NCI-H748 (cell line): ENCODE data around the gene UFC1.
A peak's percentile ranks its signal among the peaks of the same experiment; 100 is the strongest.

ENCODE experiments used
- DNase-seq: peaks from one replicate; lab custom pipeline; 2025; ENCODE audit not compliant: unreplicated experiment; lab: John Stamatoyannopoulos, UW

Gene UFC1

DNA sequence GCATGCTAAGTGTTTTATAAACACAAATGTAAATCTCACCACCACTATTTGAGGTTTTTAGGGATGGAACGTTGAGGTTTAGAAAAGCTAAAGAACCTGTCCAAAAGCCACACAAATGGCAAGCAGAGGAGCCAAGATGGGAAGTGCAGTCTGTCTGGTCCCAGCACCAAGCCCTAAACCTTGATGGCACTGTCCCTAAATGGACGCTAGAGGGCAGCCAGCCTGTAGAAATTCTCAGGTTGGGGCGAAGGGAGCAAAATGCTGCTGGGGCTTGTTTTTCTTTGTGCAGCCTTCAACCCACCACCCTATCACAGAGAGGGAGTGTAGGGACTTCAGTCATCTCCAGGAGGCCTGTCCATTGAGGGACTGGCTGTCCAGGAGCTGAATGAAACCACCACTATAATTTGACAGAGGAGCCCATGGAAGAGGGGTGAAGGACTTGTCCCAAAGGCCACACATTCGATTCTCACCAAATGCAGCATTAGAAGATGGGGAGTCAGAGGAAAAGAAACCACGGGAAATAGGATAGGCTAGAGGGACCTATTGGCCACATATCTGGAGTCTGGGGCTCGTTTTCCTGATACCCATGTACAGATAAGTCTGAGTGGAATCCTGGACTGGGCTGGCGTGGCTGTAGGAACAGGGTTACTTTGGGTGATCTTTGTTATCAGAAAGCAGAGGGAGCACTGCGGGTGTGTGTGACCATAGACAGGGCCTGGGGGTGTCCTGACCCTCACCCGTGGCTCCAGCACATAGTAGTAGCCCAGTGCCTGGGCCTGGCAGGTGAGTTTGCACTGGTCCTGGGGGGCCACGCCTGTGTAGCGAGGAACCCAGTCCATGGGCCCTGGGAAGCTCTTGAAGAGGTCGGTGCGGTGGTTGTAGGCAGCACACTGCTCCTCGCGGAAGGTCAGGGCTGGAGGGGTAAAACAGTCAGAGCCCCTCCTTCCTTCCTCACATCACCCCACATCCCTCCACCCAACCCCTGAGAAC, 39.0 kb downstream of the UFC1 start:
- DNase-seq: peak; percentile 74

DNA sequence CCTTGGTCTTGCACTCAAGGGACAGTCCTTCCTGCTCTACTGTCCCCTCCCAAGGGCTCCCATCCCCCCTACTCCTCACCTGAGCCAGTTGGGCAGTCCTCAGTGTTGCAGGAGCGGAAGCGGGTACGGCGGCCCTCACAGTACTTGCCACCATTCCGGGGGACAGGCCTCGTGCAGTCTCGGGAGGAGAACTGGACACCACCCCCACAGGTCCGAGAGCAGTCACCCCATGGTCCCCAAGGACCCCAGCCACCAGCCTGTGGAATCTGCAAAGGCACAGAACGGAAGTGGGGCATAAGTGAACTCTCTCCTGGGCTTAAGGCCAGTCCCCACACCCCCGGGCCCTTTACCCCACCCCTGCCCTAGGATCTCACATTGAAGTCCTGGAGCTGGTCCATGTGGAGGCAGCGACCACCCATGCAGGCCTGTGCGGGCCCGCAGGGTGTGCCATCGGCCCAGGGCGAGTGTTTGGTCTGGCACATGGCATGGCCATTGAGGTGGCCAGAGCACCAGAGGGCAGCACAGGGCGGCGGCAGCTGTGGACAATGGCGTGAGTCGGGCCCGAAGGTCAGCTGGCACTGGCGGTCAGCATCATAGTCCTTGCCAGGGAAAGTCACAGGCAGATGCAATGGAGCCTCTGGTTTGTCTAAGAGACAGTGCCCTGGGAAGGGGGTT, 39.9 kb downstream of the UFC1 start:
- no peak for DNase-seq

DNA sequence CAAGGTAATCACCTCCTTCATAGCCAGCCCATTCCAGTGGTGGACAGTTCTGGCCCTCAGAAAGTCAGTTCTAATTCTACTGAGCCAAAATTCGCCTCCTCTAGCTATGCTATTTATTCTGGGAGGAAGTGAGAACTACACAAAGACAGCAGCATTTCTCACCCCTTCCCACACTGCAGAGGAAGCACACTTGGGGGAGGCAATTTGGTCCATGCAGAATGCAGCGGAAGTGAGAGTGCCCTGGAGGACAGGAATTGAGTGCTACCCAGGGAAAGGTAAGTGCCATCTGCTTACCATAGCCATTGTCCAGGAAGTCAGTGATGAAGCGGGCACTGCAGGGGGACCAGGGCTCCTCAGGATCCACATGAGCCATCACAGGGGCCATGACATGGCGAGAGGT, 41.4 kb downstream of the UFC1 start:
- DNase-seq: no peak

DNA sequence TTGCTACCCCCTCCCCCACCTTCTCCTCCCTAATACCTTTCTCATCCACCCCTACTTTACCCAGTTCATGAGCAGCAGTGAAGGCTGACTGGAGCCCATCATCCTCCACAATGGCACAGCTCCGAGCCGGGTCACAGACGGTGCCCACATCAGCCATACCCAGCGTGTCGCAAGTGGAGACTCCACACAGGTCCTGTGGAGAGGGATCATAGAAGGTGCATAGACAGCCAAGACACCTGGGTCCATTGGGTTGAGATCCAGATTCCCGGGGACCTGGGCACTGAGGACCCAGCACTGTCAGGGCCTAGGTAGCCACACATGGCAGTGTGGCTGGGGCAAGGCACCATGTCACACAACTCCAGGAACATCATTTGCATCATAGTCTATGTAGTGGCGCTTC, 42.3 kb downstream of the UFC1 start:
- DNase-seq: no peak

DNA sequence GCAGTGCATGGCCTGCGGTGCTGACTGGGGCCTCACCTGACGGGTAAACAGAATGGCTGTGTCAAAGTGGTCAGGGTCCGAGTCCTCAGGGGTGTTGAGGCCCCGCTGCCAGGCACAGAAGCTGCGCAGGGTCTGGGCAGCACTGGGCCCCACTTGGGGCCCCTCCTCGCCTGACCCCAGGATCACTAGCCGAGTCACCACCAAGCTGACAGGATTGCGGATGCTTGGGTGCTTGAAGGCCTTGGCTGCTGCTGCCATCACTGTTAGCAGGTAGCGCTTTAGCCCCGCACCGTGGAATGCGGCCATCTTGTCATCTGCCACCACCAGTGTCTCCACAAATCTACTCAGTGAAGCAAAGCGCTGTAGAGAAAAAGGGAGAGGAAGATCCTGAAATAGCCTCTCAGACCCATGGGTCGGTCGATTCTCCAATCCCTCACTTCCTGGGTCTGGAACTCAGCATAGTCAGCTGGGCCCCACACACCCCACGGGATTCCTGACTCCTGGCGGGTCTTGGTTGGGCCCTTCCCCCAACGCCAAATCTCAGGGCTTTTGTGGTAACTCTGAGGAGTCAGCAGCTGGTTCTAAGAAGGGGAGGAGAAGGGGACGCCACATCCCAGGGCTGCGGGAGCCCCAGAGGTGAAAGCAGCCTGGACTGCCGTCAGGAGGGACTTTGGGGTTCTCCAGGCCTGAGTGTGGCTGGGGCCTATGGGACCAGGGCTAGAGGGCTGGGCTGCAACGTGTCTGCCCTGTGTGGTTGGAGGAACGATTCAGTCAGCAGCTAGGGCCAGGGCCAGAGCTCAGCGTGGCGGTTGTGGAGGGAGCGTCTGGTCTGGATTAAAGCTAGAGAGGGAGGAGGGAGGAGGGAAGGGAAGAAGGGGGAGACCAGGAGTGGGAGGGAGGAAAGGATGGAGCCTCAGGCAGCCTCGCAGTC, 43.0 kb downstream of the UFC1 start:
- no peak for DNase-seq

DNA sequence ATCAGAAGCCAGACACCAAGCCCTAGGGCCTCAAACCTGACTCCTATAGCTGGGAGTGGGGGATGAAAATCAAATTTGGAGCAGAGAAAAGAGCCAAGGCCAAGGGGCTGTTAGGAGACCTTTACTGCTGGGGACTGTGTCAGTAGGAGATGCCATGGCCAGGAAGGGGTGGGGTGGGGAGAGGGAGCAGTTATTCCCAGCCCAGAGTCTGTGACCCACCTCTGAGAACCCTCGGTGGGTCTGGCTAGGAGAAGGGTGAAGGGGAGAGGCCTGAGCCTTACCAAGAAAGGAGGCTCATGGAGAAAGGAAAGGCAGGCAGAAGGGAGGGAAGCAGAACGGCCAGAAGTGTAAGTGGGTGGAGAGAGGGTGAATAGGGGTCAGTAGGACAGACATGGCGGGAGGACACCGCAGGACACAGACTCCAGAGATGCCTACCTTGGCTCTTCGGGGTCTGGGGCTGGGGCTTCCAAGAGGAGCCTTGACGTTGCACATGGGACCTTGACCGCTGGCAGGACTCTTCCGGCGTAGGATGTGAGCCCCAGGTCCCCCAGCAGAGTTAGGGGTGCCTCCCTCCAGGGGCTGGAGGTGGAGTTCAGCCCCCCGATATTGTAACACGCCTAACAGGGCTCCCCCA, 43.9 kb downstream of the UFC1 start:
- no peak for DNase-seq

DNA sequence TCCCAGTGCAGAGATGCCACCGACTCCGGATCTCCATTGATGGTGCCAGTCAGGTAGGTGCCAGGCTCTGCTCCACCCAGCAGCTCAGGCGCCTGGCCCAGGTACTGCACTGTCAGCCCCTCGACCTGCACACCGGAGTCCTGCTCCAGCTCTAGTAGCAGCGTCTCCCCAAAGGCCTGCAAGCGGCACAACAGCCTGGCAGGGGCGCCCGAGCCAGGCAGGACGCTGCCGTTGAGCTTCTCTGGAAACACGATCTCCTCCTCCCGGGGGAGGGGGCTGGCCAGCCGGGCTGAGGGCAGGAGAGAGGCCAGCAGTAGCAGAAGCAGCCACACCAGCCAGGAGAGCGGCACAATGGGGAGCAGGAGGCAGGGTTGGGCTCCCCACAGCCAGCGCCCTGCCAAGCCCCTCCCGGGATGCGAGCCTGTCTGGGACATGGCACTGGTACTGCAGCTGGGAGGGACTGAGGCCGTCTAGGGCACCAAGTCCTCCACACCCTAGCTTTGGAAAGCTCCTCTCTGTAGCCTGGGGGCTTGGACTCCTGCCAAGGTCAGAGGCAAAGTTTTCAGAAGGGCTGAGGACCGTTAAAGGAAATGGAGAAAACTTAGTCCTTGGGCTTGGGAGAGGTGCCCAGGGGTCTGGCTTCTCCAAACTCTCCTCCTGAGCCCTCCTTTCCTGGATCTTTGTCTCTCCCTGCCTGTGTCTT, 44.6 kb downstream of the UFC1 start:
- peak; percentile 13 for DNase-seq

DNA sequence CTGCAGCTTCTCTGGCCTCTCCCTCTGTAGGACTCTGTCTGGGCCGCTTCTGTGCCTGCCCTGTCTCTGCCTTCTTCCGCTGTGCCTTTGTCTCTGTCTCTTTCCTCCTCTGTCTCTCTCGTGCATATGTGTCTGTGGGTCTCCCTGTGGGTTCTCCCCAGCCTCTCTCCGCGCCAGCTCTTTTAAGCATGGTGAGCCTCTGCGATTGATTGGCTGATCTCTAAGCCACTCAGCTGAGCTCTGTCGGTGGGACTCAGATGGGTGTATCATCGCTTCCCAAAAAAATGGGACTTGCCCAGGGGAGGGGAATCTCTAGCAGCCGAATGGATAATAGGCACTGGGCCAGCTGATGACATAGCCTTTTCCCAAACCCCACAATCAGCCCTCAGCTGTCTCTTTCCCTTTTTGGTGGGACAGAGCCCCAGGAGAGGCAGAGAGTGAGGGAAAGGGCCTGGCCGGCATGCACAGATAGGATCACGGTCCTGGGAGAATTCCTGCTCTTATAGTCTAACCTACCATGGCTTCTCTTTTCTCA, 45.2 kb downstream of the UFC1 start, which contains the start of gene ADAMTS4:
Gene ADAMTS4, minus strand, starts transcription at position 158 of the 535 bp plus-strand sequence. CDS start 427 bp downstream, outside the sequence.
- DNase-seq: no peak

DNA sequence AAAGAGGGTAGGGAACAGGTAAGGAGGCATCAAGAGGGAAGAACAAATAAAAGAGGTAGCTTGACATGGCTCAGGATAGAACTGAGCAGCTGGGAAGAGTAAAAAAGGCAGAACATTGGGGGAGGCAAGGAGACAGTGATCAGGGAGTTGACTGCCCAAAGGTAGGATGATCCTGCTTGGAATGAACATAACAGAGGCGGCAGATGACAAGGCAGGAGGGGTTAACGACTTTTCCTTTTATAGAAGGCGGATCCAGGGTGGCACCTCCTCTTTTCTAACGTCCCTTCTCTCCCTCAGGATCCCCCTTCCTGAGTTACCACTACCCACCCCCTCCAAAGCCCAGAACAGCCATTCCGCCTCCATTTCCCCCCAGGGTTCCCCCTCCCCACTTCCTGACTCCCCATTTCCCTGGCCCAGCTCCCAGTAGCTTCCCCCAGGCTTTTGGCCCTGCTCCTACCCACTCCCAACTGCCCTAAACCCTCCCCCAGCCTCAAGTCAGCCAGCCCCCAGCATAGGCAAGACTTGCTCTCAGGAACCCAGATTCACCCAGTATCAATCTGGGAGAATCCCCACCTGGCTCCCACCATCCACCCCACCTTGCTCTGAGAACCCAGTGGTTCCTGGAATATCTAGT, 45.8 kb downstream of the UFC1 start:
- no peak for DNase-seq

DNA sequence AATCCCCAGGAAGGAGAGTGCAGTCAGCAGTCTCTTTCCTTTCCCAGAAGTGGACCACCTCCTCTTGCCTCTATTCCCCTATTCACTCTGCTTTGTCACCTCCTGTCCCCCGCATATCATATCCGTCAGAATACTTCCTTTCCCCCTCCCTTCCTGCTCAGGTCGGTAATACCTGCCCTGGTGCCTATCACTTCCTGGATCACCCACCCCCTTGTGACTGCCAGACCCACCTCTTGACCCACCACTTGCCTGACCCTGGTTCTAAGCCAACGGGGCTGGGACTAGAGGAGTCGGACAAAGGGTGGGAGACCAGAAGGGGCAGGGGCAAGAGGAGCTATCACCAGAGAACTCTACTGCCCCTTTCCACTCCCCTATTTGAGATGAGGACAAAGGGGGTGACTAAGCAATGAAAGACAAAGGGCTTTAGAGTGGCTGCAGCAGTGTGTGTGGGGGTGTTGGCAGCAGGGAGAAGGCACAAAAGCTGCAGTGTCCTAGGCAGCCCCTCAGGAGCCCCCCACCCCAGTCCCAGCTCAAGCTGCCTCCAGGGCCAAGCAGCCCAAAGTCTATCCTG, 46.7 kb downstream of the UFC1 start:
- no peak for DNase-seq

DNA sequence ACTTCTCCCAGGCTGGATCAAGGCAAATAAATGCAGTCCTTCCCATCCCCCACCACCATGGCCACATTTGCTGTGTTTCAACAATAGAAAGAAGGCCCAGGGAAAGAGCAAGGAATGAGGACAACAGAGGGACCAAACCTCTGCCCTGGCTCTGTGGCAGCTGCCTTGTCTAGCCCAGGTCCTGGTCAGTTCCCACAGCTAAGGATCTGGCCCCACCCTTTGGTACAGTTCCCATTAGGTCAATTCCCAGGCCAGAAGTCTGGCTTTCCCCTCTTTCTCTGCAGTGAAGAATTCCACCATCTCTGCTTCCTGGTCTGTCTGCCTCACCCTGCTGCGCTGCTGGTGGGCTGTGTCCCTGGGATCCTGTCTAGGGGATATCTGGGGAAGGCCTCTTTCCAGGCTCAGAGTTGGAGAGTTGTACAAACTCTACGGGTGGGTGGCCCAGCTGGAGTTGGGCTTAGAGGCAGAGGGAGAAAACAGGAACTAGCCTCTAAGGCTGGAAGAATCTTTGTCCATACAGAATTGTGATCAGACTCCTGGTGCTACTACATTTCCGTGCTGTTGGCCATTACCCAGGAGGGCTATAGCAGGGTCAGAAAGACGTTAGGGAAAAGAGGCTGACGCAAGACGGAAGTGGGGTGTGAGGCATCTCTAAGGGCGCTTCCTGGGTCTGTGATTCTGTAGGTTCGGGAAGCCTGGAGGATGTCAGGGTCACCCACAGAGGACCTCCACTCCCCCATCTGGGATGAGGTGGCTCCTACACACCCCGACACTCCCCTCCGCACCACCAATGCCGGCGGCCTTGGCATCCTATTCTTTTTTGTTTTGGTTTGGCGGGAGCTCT, 47.4 kb downstream of the UFC1 start:
- no peak for DNase-seq

DNA sequence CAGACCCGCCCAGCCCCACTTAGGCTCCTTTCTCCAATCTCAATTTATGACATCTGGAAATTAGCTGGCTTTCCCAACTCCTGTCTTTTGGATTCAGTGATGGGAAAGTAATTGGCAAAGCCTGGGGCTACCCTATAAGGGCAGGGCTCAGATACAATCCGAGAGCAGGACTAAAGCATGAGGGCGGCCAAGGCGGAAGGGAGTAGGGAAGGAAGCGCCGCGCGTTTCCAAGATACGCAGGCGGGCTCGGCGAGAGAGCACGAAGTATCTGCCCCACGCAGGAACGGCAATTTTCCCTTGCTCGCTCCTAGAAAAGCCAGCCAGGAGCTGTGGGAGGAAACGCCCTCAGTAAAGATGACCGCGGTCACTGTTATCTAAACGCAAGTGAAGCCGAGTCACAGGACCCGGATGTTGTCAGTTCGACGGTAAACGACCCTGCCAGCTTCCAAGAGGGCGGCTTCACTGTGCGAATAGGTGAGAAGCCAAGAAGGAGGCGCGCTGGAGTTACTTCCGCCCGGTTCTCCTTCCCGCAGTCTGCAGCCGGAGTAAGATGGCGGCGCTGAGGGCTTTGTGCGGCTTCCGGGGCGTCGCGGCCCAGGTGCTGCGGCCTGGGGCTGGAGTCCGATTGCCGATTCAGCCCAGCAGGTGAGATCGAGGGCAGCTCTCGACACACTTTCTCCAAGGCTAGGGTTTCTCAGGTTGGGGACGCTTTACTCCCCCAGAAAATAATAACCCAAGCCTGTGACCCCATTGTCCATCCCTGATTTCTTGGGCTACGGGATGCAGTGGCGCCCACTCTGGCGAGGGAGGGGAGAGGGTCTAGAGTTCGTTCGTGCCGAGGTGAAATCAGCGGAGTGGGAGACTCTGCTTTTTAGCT, 48.3 kb downstream of the UFC1 start, which contains the start of gene NDUFS2:
Gene NDUFS2, plus strand, starts transcription at position 532 of the 877 bp plus-strand sequence. Its CDS starts 19 bp downstream, at position 551.
- DNase-seq: peak; percentile 99

DNA sequence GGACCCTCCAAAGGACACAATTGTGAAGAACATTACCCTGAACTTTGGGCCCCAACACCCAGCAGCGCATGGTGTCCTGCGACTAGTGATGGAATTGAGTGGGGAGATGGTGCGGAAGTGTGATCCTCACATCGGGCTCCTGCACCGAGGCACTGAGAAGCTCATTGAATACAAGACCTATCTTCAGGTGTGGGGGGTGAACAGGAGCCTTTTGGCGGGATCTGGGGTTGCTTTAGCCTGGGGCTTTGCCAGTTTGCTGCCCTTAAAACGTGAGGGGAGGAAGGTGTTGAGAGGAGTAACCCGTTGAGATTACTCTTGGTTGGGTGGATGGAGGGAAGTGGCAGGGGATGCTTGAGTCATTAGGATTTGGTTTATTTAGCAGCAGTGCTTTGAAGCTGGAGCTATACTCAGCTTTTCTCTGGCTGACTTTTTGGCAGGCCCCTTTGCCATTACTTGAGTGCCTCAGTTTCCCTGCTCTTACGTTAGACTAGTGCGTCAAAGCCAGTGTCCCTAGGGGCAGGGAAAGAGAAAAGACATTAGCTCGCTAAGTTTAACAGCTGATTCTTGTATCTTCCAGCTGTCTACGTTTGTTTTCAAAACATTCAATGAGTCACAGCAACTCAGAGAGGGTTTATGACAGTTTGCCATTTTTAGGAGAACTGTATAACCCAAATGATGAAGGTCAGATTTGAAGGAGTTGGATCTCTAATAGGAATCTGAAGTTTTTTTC, 52.8 kb downstream of the UFC1 start:
- no peak for DNase-seq

DNA sequence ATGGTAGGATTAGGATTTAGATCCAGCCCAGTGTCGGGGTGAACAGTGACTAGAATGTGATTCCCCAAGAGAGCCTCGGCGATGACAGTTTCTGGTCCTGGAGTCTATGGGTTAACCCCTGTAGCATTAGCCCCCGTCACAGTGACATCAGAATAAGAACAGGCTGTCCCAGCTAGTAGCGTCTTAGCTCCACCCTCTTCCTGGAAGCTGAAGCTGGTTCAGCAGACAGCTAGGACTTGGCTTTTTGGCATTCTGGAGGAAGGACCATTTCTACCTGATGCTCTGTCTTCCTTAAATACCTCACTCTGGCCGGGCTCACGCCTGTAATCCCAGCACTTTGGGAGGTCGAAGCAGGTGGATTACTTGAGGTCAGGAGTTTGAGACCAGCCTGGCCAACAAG, 53.4 kb downstream of the UFC1 start:
- no peak for DNase-seq
